ENCODE measurements around the gene C1orf35. TPM values are rescaled to one million over a fixed set of nuclear protein-coding genes. Genes with fewer than 3 reads are reported as not detected.

C1orf35 gene
- total and polyA plus RNA-seq, 2 of the 4 experiments (the other 2 are of a cell fraction), result 4.3 to 13.0 TPM

DNA sequence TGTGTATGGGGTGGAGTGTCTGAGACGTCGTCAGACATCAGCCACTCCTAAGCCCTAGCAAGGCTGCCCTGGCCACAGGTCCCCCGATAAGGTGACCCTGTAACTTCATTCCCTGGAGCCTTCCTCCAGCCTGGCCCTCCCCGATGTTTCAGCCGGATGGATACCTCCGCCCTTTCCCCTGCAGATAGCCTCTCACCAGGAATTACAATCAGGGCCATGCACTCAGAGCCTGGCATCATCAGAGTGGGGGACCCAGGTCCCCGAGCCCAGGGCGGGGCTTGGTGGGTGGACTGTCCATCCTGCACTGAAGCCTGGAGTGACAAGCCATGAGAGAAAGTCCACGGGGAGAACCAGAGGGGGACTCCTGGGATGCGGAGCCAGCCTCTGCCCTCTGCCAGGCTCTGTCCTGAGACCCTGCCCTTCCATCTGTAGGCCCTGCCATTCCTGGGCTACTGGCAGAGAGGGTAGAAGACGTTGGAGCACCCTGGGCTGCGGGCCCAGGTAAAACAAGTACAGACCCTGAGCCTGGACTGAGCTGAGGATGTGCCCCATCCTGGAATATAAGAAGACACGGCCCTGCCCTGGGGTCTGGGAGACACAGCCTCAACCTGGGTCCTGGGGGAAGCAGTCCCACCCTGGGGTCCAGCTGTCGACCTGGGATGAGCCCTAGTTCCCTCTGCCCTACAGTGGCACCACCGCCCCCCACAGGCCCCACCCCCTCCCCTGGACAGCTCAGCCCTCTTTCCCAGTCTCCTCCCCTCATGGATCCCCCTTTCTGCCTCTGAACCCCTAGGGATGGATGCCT lies 37.4 kb downstream of the C1orf35 start:
- Histone ChIP-seq H3K56ac (ENCODE audit: extremely low read depth, insufficient read depth, low read length) (no peak overlapping the region), H2BK120ac (ENCODE audit: low read depth, low read length) (no peak overlapping the region), H3K79me1 (ENCODE audit: low read depth in 1 of 2, low read length in 2 of 2) (no peaks in the 10 kb centered on the region), H3K4ac (ENCODE audit: low read depth, low read length) (no peak overlapping the region), H2BK5ac (ENCODE audit: low read depth, low read length, poor library complexity, severe bottlenecking) (no peak overlapping the region), H4K91ac (ENCODE audit: insufficient read depth, low read depth, low read length) (no peak overlapping the region), H2BK20ac (ENCODE audit: low read depth, low read length) (no peak overlapping the region), H2BK15ac (ENCODE audit: low read depth, low read length) (no peak overlapping the region), H3K9me3 (ENCODE audit: control insufficient read depth, insufficient read depth, low read length) (no peaks in the 10 kb centered on the region), H3K36me3 (ENCODE audit: control insufficient read depth, insufficient read depth, low read length) (no peaks in the 10 kb centered on the region), H3K27ac (ENCODE audit: insufficient read depth, low read length) (no peak overlapping the region), H4K5ac (ENCODE audit: low read depth, low read length) (no peak overlapping the region), H3K4me2 (ENCODE audit: low read depth, low read length) (no peak overlapping the region), H2AK5ac (ENCODE audit: low read depth, low read length) (no peak overlapping the region), H4K20me1 (ENCODE audit: insufficient read depth, low read length) (no peaks in the 10 kb centered on the region), H3K18ac (ENCODE audit: low read depth, low read length) (no peak overlapping the region), H3K4me1 (ENCODE audit: control insufficient read depth, insufficient read depth, low read length) (no peaks in the 10 kb centered on the region), H3K4me3 (ENCODE audit: insufficient read depth, low read depth, low read length) (no peak overlapping the region), H2AK9ac (replicated peaks; ENCODE audit: low read depth, low read length, poor library complexity) (no peak overlapping the region), H3K27me3 (ENCODE audit: control insufficient read depth, insufficient read depth, low read length) (peaks cover 47% of the 10 kb centered on the region), H2AFZ (replicated peaks; ENCODE audit: low read length, poor library complexity) (no peak overlapping the region), H4K8ac (ENCODE audit: low read depth in 2 of 2, low read length in 2 of 2) (no peak overlapping the region), H3K9ac (ENCODE audit: low read depth, low read length) (no peak overlapping the region), H3K14ac (replicated peaks; ENCODE audit: low read depth, low read length) (no peak overlapping the region), H3K23ac (ENCODE audit: low read depth, low read length) (no peak overlapping the region), H3K9me1 (ENCODE audit: insufficient read depth, low read length) (no peaks in the 10 kb centered on the region)
- ChIA-PET POLR2A (ENCODE audit: unreplicated experiment) (interaction anchor here (0.6 kb wide), 2 partner anchors 16 to 178 kb away, joined by 3 read pairs; no protein-coding TSS in a partner anchor), CTCF (interaction anchor here (0.5 kb wide), 1 partner anchor 342 kb away, joined by 3 read pairs; no protein-coding TSS in a partner anchor)
- dilution Hi-C loops (cut with HindIII; ENCODE audit: low sequenced_read_pairs, unreplicated experiment) (no loop called here), in situ Hi-C loops (cut with MboI; ENCODE audit: low sequenced_read_pairs) (no loop called here), intact Hi-C loops (cut with micrococcal nuclease) (no loop called here)
- ATAC-seq (ENCODE audit: low read depth) (no peak), DNase-seq (no peak)
- WGBS, 2 experiments (ENCODE audit: extremely low coverage in 2 of 2, insufficient read length in 1 of 2), result 75% methylated on average over 5 of the region's 15 CpGs; no CpG with 5 or more reads in 1 of the 2 experiments
- no TSS peak for BruUV-seq (replicated peaks)
- no peak for TF ChIP-seq RAD21 (IDR thresholded peaks at IDR 0.05; ENCODE audit: low read length)
- no peak for TF ChIP-seq NFE2L2 (IDR thresholded peaks at IDR 0.05; ENCODE audit: low read depth, low read length)
- TF ChIP-seq MAZ (IDR thresholded peaks at IDR 0.05; ENCODE audit: borderline replicate concordance, low read depth, low read length), result no peak
- no peak for TF ChIP-seq CEBPB (IDR thresholded peaks at IDR 0.05; ENCODE audit: low read depth, low read length)
- TF ChIP-seq MAFK (IDR thresholded peaks at IDR 0.05; ENCODE audit: low read depth, low read length), result no peak
- no peak for TF ChIP-seq FOS (IDR thresholded peaks at IDR 0.05; ENCODE audit: low read depth, low read length)
- TF ChIP-seq RCOR1 (IDR thresholded peaks at IDR 0.05; ENCODE audit: insufficient replicate concordance, low read length), result no peak
- no peak for TF ChIP-seq CHD1 (IDR thresholded peaks at IDR 0.05; ENCODE audit: low read depth, low read length)
- no peak for TF ChIP-seq POLR2A (IDR thresholded peaks at IDR 0.05; ENCODE audit: low read depth, low read length)
- no peak for TF ChIP-seq SMC3 (IDR thresholded peaks at IDR 0.05; ENCODE audit: low read depth, low read length)
- TF ChIP-seq, protein P1, sequence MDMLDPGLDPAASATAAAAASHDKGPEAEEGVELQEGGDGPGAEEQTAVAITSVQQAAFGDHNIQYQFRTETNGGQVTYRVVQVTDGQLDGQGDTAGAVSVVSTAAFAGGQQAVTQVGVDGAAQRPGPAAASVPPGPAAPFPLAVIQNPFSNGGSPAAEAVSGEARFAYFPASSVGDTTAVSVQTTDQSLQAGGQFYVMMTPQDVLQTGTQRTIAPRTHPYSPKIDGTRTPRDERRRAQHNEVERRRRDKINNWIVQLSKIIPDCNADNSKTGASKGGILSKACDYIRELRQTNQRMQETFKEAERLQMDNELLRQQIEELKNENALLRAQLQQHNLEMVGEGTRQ (IDR thresholded peaks at IDR 0.05; ENCODE audit: low read depth, low read length), result no peak
- TF ChIP-seq, protein P2, sequence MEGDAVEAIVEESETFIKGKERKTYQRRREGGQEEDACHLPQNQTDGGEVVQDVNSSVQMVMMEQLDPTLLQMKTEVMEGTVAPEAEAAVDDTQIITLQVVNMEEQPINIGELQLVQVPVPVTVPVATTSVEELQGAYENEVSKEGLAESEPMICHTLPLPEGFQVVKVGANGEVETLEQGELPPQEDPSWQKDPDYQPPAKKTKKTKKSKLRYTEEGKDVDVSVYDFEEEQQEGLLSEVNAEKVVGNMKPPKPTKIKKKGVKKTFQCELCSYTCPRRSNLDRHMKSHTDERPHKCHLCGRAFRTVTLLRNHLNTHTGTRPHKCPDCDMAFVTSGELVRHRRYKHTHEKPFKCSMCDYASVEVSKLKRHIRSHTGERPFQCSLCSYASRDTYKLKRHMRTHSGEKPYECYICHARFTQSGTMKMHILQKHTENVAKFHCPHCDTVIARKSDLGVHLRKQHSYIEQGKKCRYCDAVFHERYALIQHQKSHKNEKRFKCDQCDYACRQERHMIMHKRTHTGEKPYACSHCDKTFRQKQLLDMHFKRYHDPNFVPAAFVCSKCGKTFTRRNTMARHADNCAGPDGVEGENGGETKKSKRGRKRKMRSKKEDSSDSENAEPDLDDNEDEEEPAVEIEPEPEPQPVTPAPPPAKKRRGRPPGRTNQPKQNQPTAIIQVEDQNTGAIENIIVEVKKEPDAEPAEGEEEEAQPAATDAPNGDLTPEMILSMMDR (conservative IDR thresholded peaks at IDR 0.05; ENCODE audit: low read depth, low read length), result no peak
- no peak for TF ChIP-seq MXI1 (IDR thresholded peaks at IDR 0.05; ENCODE audit: borderline replicate concordance, low read depth, low read length)
- no peak for TF ChIP-seq BHLHE40 (IDR thresholded peaks at IDR 0.05; ENCODE audit: low read depth, low read length)
- TF ChIP-seq, protein P3, sequence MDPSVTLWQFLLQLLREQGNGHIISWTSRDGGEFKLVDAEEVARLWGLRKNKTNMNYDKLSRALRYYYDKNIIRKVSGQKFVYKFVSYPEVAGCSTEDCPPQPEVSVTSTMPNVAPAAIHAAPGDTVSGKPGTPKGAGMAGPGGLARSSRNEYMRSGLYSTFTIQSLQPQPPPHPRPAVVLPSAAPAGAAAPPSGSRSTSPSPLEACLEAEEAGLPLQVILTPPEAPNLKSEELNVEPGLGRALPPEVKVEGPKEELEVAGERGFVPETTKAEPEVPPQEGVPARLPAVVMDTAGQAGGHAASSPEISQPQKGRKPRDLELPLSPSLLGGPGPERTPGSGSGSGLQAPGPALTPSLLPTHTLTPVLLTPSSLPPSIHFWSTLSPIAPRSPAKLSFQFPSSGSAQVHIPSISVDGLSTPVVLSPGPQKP (IDR thresholded peaks at IDR 0.05; ENCODE audit: borderline replicate concordance, low read depth, low read length), result no peak

All from IMR-90 (cell line).